ENCODE data around the gene ITGA7.

ITGA7 gene

DNA sequence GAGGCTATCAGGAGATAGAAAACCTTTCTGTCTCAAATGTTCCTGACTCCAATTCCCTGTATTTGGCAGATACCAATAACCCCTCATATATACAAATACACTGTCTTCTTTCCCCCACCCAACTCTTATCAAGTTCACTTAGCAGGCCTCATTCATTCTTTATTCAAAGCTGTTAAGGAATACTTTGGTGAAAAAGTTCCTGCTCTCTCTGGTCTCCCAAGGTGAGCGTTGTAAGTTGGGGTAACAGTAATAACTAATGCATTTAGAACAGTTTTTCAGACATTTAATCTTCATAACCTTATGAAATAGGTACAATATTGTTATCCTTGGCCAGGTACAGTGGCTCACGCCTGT is 31.3 kb upstream of the ITGA7 start:
- no peaks in the 10 kb centered on the region for H3K36me3 Mint-ChIP-seq
- no peaks in the 10 kb centered on the region for H3K9me3 Mint-ChIP-seq (ENCODE audit: low read depth)
- H3K27me3 Mint-ChIP-seq = no peaks in the 10 kb centered on the region
- H3K27ac Mint-ChIP-seq = no peak overlapping the region
- peak overlapping the region; percentile 89 for H3K4me3 Mint-ChIP-seq
- peaks cover 27% of the 10 kb centered on the region for H3K4me1 Mint-ChIP-seq (ENCODE audit: low read depth)

DNA sequence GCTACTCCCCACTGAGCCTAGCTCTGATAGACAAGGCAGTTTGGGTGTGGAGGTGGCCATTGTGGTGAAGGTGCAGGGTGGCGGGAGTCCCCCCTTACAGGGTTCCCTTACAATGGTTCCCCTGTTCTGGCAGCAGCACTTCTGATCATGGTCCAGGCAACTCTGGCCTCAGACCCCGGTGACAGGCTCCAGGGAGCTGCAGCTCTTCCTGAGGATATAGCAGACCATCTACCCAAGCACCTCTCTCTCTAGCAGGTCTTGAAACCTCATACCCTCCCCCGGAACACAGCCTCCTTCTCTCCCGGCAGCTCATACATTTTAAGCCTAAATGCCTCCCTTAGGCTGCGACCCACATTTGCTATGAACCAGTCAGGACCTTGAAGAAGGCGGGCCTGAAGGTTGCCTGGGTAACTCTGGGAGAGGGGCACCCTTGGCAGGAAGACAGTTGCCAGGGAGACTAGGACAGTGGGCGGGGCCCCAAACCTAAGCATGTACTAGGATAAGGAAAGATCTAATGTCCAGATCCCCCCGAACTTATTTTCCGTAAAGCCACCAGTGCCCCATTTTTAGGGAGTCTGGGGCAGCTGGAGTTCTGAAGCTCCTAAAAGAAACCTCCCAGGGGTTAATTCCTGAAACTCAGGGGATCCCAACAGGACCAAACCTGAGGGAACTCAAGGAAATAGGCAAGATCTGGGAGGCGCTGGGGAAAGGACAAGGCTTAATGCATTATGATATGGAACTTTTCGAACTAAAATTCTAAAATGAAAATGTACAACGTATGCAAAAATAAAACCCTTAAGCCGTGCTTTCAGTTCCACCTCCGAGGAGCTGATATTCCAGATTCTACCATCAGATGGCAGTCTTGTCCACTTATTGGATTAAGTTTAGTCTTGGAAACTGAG is 30.7 kb upstream of the ITGA7 start:
- Mint-ChIP-seq H3K4me1 (ENCODE audit: low read depth) (peaks cover 27% of the 10 kb centered on the region), H3K36me3 (no peaks in the 10 kb centered on the region), H3K4me3 (peak overlapping the region; percentile 89), H3K27me3 (no peaks in the 10 kb centered on the region), H3K27ac (peak overlapping the region; percentile 86), H3K9me3 (ENCODE audit: low read depth) (no peaks in the 10 kb centered on the region)

DNA sequence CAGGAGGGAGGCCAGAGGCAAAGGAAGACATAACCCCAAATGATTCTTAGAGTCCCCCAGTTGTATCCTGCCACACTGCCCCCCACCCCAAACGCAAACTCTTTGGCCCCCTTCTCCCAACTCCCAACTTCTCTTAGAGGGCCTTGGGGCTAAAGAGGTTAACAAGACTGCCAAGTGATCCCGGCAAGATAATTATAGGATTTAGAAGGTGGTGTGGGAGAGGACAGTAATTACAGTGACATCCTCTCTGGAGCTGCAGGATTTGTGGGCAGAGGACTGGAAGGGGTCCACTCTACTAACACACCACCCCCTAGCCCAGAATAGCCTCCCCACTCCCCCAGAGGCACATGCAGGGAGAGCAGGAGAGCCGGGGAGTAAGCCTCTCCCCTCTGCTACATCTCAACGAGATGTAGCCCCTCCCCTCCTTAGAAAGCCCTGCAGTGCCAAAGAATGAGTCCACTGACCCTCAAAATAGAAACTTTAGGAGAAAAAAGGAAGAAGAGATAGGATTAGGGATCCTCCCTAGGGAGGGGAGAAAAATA is 29.9 kb upstream of the ITGA7 start:
- H3K27me3 Mint-ChIP-seq = no peaks in the 10 kb centered on the region
- no peaks in the 10 kb centered on the region for H3K36me3 Mint-ChIP-seq
- H3K9me3 Mint-ChIP-seq (ENCODE audit: low read depth) = no peaks in the 10 kb centered on the region
- H3K27ac Mint-ChIP-seq = peak overlapping the region; percentile 86
- peaks cover 25% of the 10 kb centered on the region for H3K4me1 Mint-ChIP-seq (ENCODE audit: low read depth)
- H3K4me3 Mint-ChIP-seq = peak overlapping the region; percentile 89

DNA sequence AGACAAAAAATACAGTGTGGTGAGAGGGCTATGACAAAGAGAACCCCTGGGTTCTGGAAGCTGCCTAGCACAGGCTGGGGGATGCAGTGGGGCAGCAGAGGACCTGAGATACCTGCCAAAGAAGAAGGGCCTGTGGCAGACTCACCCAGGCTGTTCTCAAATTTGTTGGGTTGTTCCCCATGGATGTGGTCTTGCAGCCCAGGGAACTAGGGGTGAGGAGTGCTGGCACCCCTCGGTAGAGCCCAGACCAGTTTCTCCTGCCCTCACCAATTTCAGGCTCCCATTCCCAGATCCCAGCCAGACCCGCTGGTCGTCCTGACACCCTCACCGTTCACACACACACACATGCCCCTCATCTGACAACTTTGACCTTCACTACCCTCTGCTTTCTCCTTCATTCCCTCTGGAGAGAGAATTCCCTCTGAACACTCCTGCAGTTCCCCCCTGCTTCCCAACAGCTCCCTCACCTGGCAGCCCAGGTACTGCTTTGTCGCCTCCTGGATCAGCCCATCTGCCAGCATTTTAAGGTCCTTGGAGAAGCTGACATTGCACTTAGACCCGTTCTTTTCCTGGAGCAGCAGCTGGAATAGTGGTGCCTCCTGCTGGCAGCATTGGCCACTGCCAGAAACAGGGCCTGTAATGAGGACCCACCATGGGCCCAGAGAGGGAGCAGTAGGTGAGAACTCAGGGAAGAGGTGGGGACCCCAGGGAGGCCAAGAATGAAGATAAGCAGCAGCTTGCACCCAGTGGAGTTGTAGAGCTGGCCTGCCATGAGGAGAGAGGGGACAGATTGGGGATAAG is 29.3 kb upstream of the ITGA7 start:
- H3K9me3 Mint-ChIP-seq (ENCODE audit: low read depth) = no peaks in the 10 kb centered on the region
- H3K27ac Mint-ChIP-seq = no peak overlapping the region
- peaks cover 20% of the 10 kb centered on the region for H3K4me1 Mint-ChIP-seq (ENCODE audit: low read depth)
- H3K27me3 Mint-ChIP-seq = no peaks in the 10 kb centered on the region
- H3K4me3 Mint-ChIP-seq = peak overlapping the region; percentile 89
- H3K36me3 Mint-ChIP-seq = no peaks in the 10 kb centered on the region

DNA sequence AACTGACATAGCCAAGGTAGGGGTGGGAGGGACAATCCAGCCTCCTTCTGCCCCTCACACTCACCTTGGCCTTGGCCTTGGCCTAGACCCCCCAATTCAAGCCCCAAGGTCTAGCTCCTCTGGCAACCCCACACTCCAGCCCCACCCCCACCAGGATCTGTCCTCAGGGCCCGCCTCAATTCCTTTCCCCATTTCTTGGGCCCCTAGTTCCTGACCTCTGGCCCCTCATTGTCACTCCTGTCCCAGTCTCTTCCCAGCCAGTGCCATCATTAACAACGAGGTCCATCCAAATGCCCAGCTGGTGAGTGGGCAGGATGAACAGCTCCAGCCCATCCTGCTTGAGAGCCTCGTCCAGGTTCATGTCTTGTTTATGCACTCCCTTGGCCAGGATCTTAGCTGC is 28.4 kb upstream of the ITGA7 start:
- Mint-ChIP-seq H3K4me1 (ENCODE audit: low read depth) (peaks cover 19% of the 10 kb centered on the region), H3K9me3 (ENCODE audit: low read depth) (no peaks in the 10 kb centered on the region), H3K36me3 (no peaks in the 10 kb centered on the region), H3K27ac (no peak overlapping the region), H3K4me3 (no peak overlapping the region), H3K27me3 (no peaks in the 10 kb centered on the region)

DNA sequence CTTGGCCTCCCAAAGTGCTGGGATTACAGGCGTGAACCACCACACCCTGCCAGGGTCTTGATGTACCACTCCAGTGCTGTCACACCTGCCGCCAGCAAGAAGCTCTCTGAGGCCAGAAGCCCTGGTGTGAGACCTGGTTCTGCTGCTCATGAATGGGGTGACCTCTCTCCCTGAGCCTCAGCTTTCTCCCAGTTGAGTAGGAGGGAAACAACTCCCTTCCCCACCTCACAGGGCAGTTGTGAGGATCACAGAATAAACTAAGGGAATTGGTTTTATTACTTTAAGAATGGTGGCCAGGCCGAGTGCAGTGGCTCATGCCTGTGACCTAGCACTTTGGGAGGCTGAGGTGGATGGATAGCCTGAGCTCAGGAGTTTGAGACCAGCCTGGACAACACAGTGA is 26.9 kb upstream of the ITGA7 start:
- Mint-ChIP-seq H3K4me3 (no peak overlapping the region), H3K4me1 (ENCODE audit: low read depth) (peaks cover 31% of the 10 kb centered on the region), H3K27ac (no peak overlapping the region)

DNA sequence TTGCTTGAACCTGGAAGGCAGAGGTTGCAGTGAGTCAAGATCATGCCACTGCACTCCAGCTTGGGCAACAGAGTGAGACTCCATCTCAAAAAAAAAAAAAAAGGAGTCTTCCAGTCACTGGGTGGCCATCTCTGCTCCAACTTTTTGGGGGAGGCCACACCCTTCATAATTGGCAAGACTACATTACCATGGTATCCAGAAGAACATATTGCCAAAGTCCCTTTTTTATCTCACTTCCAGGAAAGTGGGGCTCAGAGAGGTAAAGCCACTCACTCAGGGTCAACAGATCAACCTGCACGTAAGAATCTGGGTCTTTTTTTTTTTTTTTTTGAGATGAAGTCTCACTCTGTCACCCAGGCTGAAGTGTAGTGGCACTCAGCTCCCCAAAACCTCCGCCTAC is 26.2 kb upstream of the ITGA7 start:
- Mint-ChIP-seq H3K27ac (no peak overlapping the region), H3K36me3 (no peaks in the 10 kb centered on the region), H3K4me1 (ENCODE audit: low read depth) (peaks cover 33% of the 10 kb centered on the region)

More for the DNA sequence above, 26.9 kb upstream of the ITGA7 start:
- Mint-ChIP-seq H3K27me3 (no peaks in the 10 kb centered on the region), H3K9me3 (ENCODE audit: low read depth) (no peaks in the 10 kb centered on the region), H3K36me3 (no peaks in the 10 kb centered on the region)

DNA sequence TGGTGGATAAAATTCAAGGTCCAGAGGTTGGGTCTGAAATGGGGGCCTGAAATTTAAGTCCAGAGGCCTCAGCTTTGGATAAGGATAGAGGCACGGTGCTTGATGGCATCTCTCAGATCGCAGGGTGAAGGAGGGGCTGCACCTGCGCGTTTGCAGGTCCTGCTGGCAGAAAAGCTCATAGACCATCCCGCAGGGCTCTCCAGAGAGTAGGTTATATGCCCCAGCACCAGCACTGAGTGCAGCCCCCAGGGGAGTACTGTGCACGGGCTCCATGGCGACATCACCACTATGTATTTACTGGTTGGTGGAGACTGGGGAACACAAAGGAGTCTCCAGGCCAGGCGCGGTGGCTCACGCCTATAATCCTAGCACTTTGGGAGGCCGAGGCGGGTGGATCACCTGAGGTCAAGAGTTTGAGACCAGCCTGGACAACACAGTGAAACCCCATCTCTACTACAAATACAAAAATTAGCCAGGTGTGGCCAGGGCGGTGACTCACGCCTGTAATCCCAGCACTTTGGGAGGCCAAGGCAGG is 25.4 kb upstream of the ITGA7 start:
- Mint-ChIP-seq H3K27ac (no peak overlapping the region), H3K4me1 (ENCODE audit: low read depth) (peaks cover 30% of the 10 kb centered on the region)

More for the DNA sequence above, 26.2 kb upstream of the ITGA7 start:
- Mint-ChIP-seq H3K9me3 (ENCODE audit: low read depth) (no peaks in the 10 kb centered on the region), H3K4me3 (no peak overlapping the region), H3K27me3 (no peaks in the 10 kb centered on the region)

DNA sequence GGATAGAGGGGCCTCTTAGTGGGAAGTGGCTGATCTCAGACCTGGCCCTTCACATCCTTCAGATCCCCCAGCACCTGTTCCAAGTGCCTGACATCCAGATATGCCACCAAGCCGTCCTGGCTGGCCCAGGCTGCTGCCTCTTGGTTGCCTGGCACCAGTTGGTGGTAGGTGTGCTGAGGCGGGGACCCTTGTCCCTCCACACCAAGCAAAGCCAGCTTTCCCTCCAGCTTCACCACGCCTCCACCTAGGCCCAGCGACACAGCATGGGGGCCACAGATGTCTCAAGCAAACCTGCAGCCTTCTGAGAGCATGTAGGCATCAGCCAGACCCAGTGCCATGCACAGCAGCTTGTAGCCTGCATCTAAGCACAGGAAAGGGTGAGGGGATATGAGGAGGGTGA is 24.6 kb upstream of the ITGA7 start:
- Mint-ChIP-seq H3K9me3 (ENCODE audit: low read depth) (no peaks in the 10 kb centered on the region), H3K27ac (no peak overlapping the region), H3K4me3 (no peak overlapping the region), H3K27me3 (no peaks in the 10 kb centered on the region), H3K36me3 (no peaks in the 10 kb centered on the region), H3K4me1 (ENCODE audit: low read depth) (peaks cover 26% of the 10 kb centered on the region)

More for the DNA sequence above, 25.4 kb upstream of the ITGA7 start:
- Mint-ChIP-seq H3K36me3 (no peaks in the 10 kb centered on the region), H3K27me3 (no peaks in the 10 kb centered on the region), H3K4me3 (no peak overlapping the region), H3K9me3 (ENCODE audit: low read depth) (no peaks in the 10 kb centered on the region)

DNA sequence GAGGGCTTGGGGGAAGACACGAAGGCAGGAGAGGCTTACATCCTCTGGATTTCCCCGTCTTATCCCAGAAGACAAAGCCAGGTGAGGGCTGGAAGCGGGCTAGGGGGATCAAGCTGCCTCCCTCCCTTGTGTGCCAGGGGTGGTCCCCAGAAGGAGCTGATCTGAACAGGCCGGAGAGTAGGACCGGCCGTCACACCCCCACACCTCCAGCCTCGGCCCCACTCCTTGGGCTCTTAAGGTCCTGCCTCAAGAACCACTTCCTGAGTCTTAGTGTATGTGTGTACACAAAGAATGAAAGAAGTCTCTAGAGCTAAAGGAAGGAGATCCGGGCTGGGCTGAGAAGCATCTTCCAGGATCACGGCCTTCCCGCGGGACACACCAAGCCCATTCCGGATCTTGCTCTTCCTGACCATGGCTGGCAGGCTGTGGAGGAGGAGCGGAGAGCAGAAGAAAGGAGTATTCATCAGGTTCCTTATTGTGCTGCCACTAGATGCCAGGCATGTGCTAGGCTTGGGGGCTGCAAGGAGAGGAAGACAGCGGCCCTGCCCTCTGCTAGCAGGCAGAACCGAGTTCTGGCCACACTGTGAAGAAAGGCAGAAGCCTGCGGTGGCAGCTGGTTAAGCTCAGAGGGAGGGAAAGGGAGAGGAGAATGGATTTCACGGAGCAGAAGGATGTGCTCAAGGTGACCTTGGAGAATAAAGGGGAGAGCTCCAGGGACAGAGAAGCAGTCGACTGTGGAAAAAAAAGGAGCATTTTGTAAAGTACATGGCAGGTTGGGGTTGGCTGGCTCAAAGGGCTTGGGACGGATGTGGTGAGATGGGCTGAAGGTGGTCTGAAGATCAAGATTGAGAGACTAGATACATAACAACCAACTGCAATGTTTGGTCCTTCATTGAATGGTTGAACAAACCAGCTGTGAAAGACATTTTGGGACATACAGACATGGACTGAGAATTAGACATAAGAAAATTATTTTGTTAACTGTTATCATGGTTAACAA is 22.4 kb upstream of the ITGA7 start:
- H3K4me1 Mint-ChIP-seq (ENCODE audit: low read depth) = peaks cover 36% of the 10 kb centered on the region
- H3K9me3 Mint-ChIP-seq (ENCODE audit: low read depth) = no peaks in the 10 kb centered on the region
- peak overlapping the region; percentile 86 for H3K4me3 Mint-ChIP-seq

DNA sequence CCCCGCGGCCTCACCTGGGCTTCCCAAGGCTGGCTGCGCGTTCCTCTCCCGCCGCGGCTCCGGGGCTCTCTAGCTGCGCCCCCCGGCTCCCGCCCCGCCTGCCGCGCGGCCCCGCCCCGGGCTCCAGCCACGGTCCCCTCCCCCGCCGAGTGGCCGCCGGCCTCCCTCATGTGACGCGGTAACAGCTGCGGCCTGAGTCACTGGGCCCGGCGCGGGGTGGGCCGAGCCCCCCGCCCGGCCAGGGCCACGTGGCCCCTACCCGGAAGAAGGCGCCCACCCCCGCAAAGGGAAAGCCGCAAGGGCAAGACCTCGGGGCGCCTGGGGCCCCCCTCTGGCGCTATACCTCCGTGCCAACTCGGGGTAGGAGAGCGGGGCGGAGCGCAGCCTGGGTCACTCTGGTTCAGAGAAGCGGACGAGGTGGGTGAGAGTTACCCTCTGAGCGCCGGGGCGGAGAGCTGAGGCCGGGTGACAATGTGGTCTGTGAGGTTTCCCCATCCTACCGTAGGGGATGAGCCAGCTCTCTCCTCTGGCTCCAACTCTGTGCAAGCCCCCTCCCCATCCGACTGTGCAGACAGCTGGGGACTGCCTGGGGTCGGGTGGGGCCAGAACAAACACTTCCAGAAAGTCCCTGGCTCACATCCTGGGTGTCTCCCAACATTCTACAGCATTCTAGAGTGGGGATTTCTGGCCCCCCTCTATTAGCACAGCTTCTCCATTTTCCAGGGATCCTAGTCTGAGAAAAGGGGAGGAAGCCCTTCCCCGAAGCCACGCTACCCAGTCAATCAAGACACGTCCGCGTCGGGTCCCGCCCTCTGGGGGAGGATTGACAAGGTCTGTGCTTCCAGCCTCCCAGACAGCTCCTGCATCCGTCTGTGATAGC is 21.5 kb upstream of the ITGA7 start, which contains the start of gene CD63:
TSS of gene CD63 (minus strand) at position 71 of the 880 bp plus-strand sequence. CDS start 668 bp downstream, outside the sequence.
- Mint-ChIP-seq H3K27me3 (no peaks in the 10 kb centered on the region), H3K27ac (peak within 1 kb of the TSS; percentile 94), H3K4me3 (peak within 1 kb of the TSS; percentile 86), H3K4me1 (ENCODE audit: low read depth) (peaks cover 40% of the 10 kb centered on the region), H3K36me3 (no peaks in the 10 kb centered on the region), H3K9me3 (ENCODE audit: low read depth) (no peaks in the 10 kb centered on the region)

More for the DNA sequence above, 22.4 kb upstream of the ITGA7 start:
- H3K27me3 Mint-ChIP-seq = no peaks in the 10 kb centered on the region
- peak overlapping the region; percentile 94 for H3K27ac Mint-ChIP-seq
- H3K36me3 Mint-ChIP-seq = no peaks in the 10 kb centered on the region

DNA sequence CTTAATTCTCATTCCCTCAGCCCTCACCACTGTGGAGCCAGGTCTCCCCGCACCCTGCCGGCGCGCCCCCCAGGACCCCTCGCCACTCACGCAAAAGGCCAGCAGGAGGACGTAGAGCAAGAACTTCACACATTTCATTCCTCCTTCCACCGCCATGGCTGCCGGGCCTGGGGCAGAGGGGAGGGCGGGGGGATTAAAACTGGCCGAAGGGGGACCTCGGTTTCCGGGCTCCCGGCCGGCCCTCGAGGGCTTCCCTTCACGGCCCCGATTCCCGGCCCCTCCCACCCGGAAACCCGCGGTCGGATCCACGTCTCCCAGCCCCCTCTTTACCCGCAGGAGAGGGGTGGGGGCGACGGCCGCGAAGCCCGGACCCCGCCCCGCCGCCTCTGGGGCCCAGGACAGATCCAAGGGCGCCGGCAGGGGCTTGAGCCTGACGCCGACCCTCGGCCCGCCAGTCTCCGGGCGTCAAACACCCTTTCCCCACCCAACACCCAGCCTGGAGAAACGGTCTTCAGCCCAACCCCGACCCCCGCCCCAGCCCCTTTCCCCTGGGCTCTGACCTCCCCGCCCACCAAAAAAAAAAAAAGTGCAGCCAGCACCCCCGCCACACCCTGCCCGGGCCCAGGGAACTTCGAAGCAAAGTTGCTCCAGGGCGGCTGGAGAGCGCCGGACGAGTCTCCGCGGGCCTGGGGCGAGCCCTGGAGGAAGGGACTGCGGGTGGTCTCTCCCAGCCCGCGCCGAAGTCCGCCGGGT is 20.7 kb upstream of the ITGA7 start:
- Mint-ChIP-seq H3K36me3 (no peaks in the 10 kb centered on the region), H3K27me3 (no peaks in the 10 kb centered on the region), H3K4me3 (peak overlapping the region; percentile 81), H3K27ac (no peak overlapping the region), H3K9me3 (ENCODE audit: low read depth) (no peaks in the 10 kb centered on the region), H3K4me1 (ENCODE audit: low read depth) (peaks cover 40% of the 10 kb centered on the region)
